Transverse colon (tissue), 3 donors: Measurements from ENCODE around the gene PHF21B.

ENCODE experiments used
- EP300 ChIP-seq: sonication (generic); formaldehyde crosslinking; IDR thresholded peaks from one replicate; pipeline ENCODE4 v1.6.1; 2017; ENCODE audit warnings: antibody characterized with exemption, low read depth
- TF ChIP-seq, protein P1 (sequence below), 5 experiments: fragments of 200-600 bp in 3 of 5; fragments of 450-650 bp in 2 of 5; sonication (generic) in 3 of 5; IDR thresholded peaks; 1 replicate in 2 of 5; 2 replicates in 3 of 5; pipeline ENCODE4 v1.5.1; 2016 to 2017; ENCODE audit warnings: antibody characterized with exemption in 5 of 5, inconsistent platforms in 3 of 5, mild to moderate bottlenecking in 2 of 5, moderate library complexity in 1 of 5

DNA sequence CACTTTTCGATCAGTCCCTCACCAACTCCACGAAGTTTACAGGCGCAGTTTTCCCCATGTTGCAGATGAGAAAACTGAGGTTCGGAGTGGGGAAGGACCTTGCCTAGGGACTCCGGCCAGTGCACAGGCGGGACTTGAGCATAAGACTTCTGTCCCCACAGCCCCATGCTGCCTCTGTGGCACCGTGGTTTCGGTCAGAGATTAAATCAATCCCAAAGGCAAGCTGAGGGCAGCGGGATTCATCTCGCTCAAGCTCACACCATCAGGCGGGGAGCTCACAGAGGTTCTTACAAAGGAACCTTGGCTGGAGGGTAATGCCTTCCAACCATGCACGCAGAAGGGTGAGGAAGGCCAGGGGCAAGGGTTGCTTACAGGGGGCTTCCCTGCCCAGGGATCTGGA is 115.5 kb downstream of the PHF21B start:
- TF ChIP-seq, protein P1, sequence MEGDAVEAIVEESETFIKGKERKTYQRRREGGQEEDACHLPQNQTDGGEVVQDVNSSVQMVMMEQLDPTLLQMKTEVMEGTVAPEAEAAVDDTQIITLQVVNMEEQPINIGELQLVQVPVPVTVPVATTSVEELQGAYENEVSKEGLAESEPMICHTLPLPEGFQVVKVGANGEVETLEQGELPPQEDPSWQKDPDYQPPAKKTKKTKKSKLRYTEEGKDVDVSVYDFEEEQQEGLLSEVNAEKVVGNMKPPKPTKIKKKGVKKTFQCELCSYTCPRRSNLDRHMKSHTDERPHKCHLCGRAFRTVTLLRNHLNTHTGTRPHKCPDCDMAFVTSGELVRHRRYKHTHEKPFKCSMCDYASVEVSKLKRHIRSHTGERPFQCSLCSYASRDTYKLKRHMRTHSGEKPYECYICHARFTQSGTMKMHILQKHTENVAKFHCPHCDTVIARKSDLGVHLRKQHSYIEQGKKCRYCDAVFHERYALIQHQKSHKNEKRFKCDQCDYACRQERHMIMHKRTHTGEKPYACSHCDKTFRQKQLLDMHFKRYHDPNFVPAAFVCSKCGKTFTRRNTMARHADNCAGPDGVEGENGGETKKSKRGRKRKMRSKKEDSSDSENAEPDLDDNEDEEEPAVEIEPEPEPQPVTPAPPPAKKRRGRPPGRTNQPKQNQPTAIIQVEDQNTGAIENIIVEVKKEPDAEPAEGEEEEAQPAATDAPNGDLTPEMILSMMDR (IDR thresholded peaks at IDR 0.05), result no peak
- TF ChIP-seq EP300, result no peak
